ENCODE data around the gene ADGRL2.

Gene ADGRL2

GRCh38 chr1:82000221-82000620 lies 199.5 kb downstream of the ADGRL2 start:
- DNase-seq: no peak

- DNase-seq: no peak
Measured at GRCh38 chr1:82001345-82001744, 200.6 kb downstream of the ADGRL2 start.

GRCh38 chr1:82007804-82008203 lies 207.1 kb downstream of the ADGRL2 start:
- no peak for DNase-seq

GRCh38 chr1:82013702-82014101 lies 213.0 kb downstream of the ADGRL2 start:
- DNase-seq: no peak

GRCh38 chr1:82015444-82015843 lies 214.7 kb downstream of the ADGRL2 start:
- DNase-seq: no peak

GRCh38 chr1:82018319-82018718 lies 217.6 kb downstream of the ADGRL2 start:
- DNase-seq: no peak

- no peak for DNase-seq
Measured at GRCh38 chr1:82019508-82019907, 218.8 kb downstream of the ADGRL2 start.

- no peak for DNase-seq
Measured at GRCh38 chr1:82030830-82031229, 230.1 kb downstream of the ADGRL2 start.

- no peak for DNase-seq
Measured at GRCh38 chr1:82032068-82032467, 231.3 kb downstream of the ADGRL2 start.

- DNase-seq: no peak
Measured at GRCh38 chr1:82034812-82035211, 234.1 kb downstream of the ADGRL2 start.
